Measurements from ENCODE around the gene GBP7.

GBP7 gene

DNA sequence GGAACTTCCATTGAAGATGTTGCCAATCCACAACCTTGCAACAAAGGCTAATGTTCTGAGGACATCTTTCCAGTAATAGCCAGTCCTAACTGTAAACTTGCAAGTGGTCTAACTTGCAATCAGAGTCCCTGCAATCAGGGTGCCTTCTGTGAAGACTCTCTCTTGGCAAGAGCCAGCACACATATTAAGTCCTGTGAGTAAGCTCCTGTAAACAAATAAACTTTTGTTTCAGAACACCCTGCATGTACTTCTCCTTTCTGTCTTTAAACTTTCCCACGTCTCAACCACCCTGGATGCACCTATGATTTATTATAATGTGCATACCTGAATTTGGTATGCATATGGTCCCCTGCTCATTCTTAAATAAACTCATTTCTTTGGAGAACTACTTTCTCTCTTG is 9.1 kb downstream of the GBP7 start:
- Histone ChIP-seq H3K4me3 (ENCODE audit: low read length) (no peak overlapping the region), H3F3A (ENCODE audit: insufficient read depth, low read length) (no peaks in the 10 kb centered on the region), H3K9me3 (replicated peaks; ENCODE audit: insufficient read depth, low read length) (no peaks in the 10 kb centered on the region), H3K9me2 (replicated peaks; ENCODE audit: insufficient read depth, low read length) (no peaks in the 10 kb centered on the region), H4K20me1 (ENCODE audit: insufficient read depth, low read length) (no peaks in the 10 kb centered on the region), H3K4me2 (ENCODE audit: low read depth, low read length) (no peak overlapping the region), H3K4me1 (ENCODE audit: low read length) (no peaks in the 10 kb centered on the region), H3K27me3 (replicated peaks; ENCODE audit: insufficient read depth, low read length) (no peaks in the 10 kb centered on the region), H3K9ac (ENCODE audit: low read length) (no peak overlapping the region), H3K79me2 (ENCODE audit: low read length) (no peaks in the 10 kb centered on the region), H3K36me3 (replicated peaks; ENCODE audit: insufficient read depth, low read length) (no peaks in the 10 kb centered on the region), H2AFZ (ENCODE audit: low read length) (no peak overlapping the region), H3K27ac (ENCODE audit: low read length) (no peak overlapping the region)
- TF ChIP-seq EZH2 (optimal IDR thresholded peaks at IDR 0.05; ENCODE audit: low read depth, low read length) = no peak
- TF ChIP-seq EZH2phosphoT487 (IDR thresholded peaks at IDR 0.05; ENCODE audit: low read length) = no peak
- TF ChIP-seq, protein P1, sequence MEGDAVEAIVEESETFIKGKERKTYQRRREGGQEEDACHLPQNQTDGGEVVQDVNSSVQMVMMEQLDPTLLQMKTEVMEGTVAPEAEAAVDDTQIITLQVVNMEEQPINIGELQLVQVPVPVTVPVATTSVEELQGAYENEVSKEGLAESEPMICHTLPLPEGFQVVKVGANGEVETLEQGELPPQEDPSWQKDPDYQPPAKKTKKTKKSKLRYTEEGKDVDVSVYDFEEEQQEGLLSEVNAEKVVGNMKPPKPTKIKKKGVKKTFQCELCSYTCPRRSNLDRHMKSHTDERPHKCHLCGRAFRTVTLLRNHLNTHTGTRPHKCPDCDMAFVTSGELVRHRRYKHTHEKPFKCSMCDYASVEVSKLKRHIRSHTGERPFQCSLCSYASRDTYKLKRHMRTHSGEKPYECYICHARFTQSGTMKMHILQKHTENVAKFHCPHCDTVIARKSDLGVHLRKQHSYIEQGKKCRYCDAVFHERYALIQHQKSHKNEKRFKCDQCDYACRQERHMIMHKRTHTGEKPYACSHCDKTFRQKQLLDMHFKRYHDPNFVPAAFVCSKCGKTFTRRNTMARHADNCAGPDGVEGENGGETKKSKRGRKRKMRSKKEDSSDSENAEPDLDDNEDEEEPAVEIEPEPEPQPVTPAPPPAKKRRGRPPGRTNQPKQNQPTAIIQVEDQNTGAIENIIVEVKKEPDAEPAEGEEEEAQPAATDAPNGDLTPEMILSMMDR (IDR thresholded peaks at IDR 0.05; ENCODE audit: low read length) = no peak
- DNase-seq = no peak

DNA sequence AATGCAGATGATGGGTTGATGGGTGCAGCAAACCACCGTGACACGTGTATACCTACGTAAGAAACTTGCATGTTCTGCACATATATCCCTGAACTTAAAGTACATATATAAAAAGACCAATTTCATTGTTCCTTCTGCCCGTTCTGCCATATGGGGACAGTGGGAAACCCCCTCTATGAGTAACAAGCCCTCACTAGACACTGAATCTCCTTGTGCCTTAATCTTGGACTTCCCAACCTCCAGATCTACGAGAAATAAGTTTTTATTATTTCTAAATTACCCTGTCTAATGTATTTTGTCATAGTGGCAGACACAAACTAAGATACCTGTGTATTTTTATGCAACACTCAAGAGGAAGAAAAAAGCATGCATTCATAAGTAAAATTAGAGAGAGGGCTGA is 10.0 kb downstream of the GBP7 start:
- no peak overlapping the region for H2AFZ ChIP-seq (ENCODE audit: low read length)
- no peak overlapping the region for H3K27ac ChIP-seq (ENCODE audit: low read length)
- no peaks in the 10 kb centered on the region for H3K36me3 ChIP-seq (replicated peaks; ENCODE audit: insufficient read depth, low read length)
- no peak overlapping the region for H3K9ac ChIP-seq (ENCODE audit: low read length)
- H3K4me3 ChIP-seq (ENCODE audit: low read length) = no peak overlapping the region
- no peaks in the 10 kb centered on the region for H3K4me1 ChIP-seq (ENCODE audit: low read length)
- no peaks in the 10 kb centered on the region for H3K9me2 ChIP-seq (replicated peaks; ENCODE audit: insufficient read depth, low read length)
- no peak for DNase-seq
- H3F3A ChIP-seq (ENCODE audit: insufficient read depth, low read length) = no peaks in the 10 kb centered on the region
- no peaks in the 10 kb centered on the region for H4K20me1 ChIP-seq (ENCODE audit: insufficient read depth, low read length)
- TF ChIP-seq, protein P1 (IDR thresholded peaks at IDR 0.05; ENCODE audit: low read length) = no peak
- TF ChIP-seq EZH2 (optimal IDR thresholded peaks at IDR 0.05; ENCODE audit: low read depth, low read length) (no peak), EZH2phosphoT487 (IDR thresholded peaks at IDR 0.05; ENCODE audit: low read length) (no peak)
- no peaks in the 10 kb centered on the region for H3K9me3 ChIP-seq (replicated peaks; ENCODE audit: insufficient read depth, low read length)
- H3K79me2 ChIP-seq (ENCODE audit: low read length) = no peaks in the 10 kb centered on the region
- no peaks in the 10 kb centered on the region for H3K27me3 ChIP-seq (replicated peaks; ENCODE audit: insufficient read depth, low read length)
- H3K4me2 ChIP-seq (ENCODE audit: low read depth, low read length) = no peak overlapping the region

DNA sequence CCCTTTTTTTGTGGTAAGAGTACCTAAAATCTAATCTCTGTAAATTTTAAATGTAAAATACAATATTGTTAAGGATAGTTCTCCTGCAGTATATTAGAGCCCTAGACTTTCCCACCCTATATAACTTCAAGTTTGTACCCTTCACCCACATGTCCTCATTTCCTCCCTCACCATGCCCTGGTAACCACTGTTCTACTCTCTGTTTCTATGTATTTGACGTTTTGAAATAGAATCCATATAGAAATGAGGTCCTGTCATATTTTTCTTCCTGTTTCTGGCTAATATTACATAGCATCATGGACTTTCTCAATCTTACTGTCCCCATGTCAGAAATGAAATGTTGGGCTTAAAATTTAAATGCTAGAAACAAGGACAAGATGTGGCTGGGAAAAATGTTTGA is 24.8 kb downstream of the GBP7 start:
- no peak overlapping the region for H2AFZ ChIP-seq (ENCODE audit: low read length)
- no peaks in the 10 kb centered on the region for H3K9me2 ChIP-seq (replicated peaks; ENCODE audit: insufficient read depth, low read length)
- H3K27me3 ChIP-seq (replicated peaks; ENCODE audit: insufficient read depth, low read length) = no peaks in the 10 kb centered on the region
- H3K79me2 ChIP-seq (ENCODE audit: low read length) = no peaks in the 10 kb centered on the region
- no peak for TF ChIP-seq EZH2 (optimal IDR thresholded peaks at IDR 0.05; ENCODE audit: low read depth, low read length)
- TF ChIP-seq, protein P1 (IDR thresholded peaks at IDR 0.05; ENCODE audit: low read length) = no peak
- TF ChIP-seq EZH2phosphoT487 (IDR thresholded peaks at IDR 0.05; ENCODE audit: low read length) = no peak
- no peaks in the 10 kb centered on the region for H3K9me3 ChIP-seq (replicated peaks; ENCODE audit: insufficient read depth, low read length)
- no peaks in the 10 kb centered on the region for H3K4me1 ChIP-seq (ENCODE audit: low read length)
- no peak overlapping the region for H3K4me3 ChIP-seq (ENCODE audit: low read length)
- H3K27ac ChIP-seq (ENCODE audit: low read length) = no peak overlapping the region
- no peaks in the 10 kb centered on the region for H4K20me1 ChIP-seq (ENCODE audit: insufficient read depth, low read length)
- no peak overlapping the region for H3K4me2 ChIP-seq (ENCODE audit: low read depth, low read length)
- no peaks in the 10 kb centered on the region for H3K36me3 ChIP-seq (replicated peaks; ENCODE audit: insufficient read depth, low read length)
- DNase-seq = no peak
- H3F3A ChIP-seq (ENCODE audit: insufficient read depth, low read length) = no peaks in the 10 kb centered on the region
- no peak overlapping the region for H3K9ac ChIP-seq (ENCODE audit: low read length)
